IgD-negative memory B cell (primary cell): ENCODE measurements around the gene IRS1. TPM values are rescaled to one million over a fixed set of nuclear protein-coding genes. Genes with fewer than 3 reads are reported as not detected.

Experiments
- H3K27ac Mint-ChIP-seq, 3 donors: one replicate each; pipeline ENCODE4 v1.8.0; 2020 to 2022; ENCODE audit warnings: mild to moderate bottlenecking in 3 of 3, mixed read lengths in 3 of 3, moderate library complexity in 1 of 3
- H3K27me3 Mint-ChIP-seq: one replicate; pipeline ENCODE4 v1.8.0; 2021; ENCODE audit warnings: mixed read lengths
- H3K36me3 Mint-ChIP-seq: one replicate; pipeline ENCODE4 v1.8.0; 2020; ENCODE audit warnings: mild to moderate bottlenecking, mixed read lengths
- H3K4me1 Mint-ChIP-seq, 3 donors: one replicate each; pipeline ENCODE4 v1.8.0; 2020 to 2022; ENCODE audit warnings: mixed read lengths in 3 of 3, mild to moderate bottlenecking in 1 of 3
- H3K4me3 Mint-ChIP-seq, 4 donors: one replicate each; pipeline ENCODE4 v1.8.0; 2020 to 2022; ENCODE audit warnings: mild to moderate bottlenecking in 4 of 4, mixed read lengths in 4 of 4, moderate library complexity in 3 of 4
- H3K9me3 Mint-ChIP-seq, 3 donors: one replicate each; pipeline ENCODE4 v1.8.0; 2020 to 2021; ENCODE audit warnings: mixed read lengths in 3 of 3, mild to moderate bottlenecking in 1 of 3
- polyA plus RNA-seq: library from polyadenylated mRNA; unstranded; fragments of 300-500 nt; fragmentation: Illumina TruSeq; gene quantifications from one replicate; pipeline ENCODE4 v1.2.3, GENCODE V29; 2021

Gene IRS1
- polyA plus RNA-seq, 1 donor from 2014 or later = 0.21 TPM

DNA sequence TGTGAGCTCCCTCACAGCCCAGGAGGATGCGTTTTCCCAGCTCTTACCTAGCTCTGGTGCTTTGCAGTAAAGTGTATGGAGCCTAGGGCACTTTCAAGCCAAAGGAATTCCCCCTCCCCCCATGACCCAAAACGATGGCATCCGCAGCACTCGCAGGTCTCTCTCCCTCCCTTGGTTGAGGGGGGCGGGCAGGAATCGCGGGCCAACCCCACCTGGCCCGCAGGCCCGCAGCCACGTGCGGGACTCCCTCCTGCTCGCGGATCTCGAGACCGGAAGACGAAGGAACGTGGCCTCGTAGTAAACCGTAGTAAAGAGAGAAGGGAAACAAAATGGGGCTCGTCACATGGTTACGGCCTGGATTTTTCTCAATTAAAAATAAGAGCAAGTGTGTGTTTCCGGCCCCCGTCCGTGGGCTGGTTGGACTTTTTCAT is 8.5 kb downstream of the IRS1 start:
- peak overlapping the region; percentile 94 to 99 (median 98) for H3K4me3 Mint-ChIP-seq
- no peaks in the 10 kb centered on the region for H3K9me3 Mint-ChIP-seq
- peaks cover 20 to 27% (median 20%) of the 10 kb centered on the region in 3 donors for H3K4me1 Mint-ChIP-seq
- H3K27me3 Mint-ChIP-seq = no peaks in the 10 kb centered on the region
- no peaks in the 10 kb centered on the region for H3K36me3 Mint-ChIP-seq
- H3K27ac Mint-ChIP-seq = peak overlapping the region; percentile 98 to 99 (median 98)

DNA sequence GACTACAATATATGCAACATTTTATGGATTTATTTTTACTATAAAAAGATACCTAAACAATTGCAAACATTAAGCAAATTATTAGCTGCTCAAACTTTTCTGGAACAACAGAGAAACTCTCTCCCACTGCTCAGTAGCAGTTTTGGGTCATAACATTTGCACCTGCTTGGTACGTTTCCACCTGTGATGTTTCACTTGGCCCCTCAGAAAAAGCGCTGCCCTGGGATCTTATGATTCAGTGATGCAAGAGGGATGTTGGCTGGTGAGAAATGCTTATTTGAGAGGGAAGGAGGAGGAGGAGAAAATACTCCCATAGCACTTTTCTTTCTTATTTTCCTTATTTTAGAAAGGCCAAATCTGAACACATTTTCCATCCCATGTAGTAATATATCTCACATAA is 9.2 kb downstream of the IRS1 start:
- Mint-ChIP-seq H3K27me3 (no peaks in the 10 kb centered on the region), H3K4me3 (peak overlapping the region; percentile 81 to 99 (median 96)), H3K36me3 (no peaks in the 10 kb centered on the region), H3K9me3 (no peaks in the 10 kb centered on the region), H3K4me1 (peaks cover 20 to 27% (median 20%) of the 10 kb centered on the region in 3 donors), H3K27ac (peak overlapping the region; percentile 71 to 98 (median 71))

DNA sequence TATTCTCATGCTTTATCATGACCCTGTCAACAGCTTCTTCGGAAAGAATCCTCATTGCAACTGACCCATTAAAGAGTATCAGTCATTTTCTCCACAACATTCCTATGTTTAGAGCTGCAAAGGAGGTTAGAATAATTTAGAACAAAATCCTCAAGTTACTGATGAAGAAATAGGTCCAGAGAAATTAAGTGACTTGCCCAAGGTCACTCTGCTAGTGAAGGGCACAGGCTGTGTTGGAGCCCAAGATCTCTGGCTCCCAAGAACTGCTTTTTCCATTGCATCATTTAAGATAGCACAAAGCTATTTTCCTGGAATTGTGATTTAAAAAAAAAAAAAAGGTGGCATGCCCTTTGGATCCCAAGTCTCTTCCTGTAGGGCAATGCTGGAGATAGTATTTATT is 9.6 kb downstream of the IRS1 start:
- Mint-ChIP-seq H3K36me3 (no peaks in the 10 kb centered on the region), H3K4me1 (peaks cover 20 to 27% (median 20%) of the 10 kb centered on the region in 3 donors), H3K4me3 (peak overlapping the region in 2 of 4 donors; percentile 94 to 99), H3K9me3 (no peaks in the 10 kb centered on the region), H3K27me3 (no peaks in the 10 kb centered on the region), H3K27ac (peak overlapping the region; percentile 33 to 98 (median 71))

DNA sequence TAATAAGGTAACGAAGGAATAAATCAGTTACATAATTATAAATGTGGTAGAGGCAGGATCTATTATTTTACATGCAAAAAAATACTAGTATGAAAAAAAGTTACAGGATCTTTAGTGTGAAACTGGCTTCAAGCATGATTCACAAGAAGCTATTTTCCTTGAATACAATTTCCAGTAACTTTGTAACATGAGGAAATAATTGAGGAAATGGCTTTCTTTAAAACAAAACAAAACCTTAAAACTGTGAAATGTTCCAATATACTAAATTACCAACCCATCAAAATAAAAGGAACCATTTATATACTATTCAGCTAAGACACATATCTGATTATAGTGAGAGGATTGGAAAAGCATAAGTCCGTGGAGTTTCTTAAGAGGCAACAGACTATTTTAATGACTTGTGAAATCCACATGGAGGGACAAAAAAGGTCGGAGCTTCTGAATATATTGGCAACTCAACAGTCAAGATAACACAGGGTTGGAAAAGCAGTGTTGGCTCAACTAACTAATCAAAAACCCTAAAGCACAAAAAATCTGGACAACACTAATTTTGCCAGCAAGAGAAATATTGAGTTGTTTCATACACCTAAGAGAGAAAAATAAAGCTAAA is 10.6 kb downstream of the IRS1 start:
- H3K4me3 Mint-ChIP-seq = peak overlapping the region in 1 of 4 donors; percentile 99

DNA sequence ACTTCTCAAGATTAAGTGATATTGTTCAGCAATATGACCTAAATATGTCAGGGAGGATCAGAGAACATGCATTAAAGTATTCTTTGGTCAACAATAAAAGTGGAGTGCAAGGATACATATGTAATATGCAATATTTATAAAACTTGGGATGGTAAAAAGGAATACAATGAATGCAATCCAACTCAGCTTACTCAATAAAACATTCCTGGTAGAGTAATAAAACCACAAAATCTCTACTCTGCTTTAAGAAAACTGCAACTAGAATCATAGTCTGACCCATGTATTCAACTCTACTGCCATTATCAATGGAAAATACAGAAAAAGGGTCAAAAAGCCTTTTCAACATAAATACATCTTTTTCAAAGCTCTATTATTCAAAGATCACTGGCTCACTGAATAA is 11.6 kb downstream of the IRS1 start:
- H3K9me3 Mint-ChIP-seq = no peaks in the 10 kb centered on the region
- no peaks in the 10 kb centered on the region for H3K36me3 Mint-ChIP-seq
- no peak overlapping the region for H3K27ac Mint-ChIP-seq
- peak overlapping the region in 1 of 4 donors; percentile 8 for H3K4me3 Mint-ChIP-seq
- H3K27me3 Mint-ChIP-seq = no peaks in the 10 kb centered on the region
- H3K4me1 Mint-ChIP-seq = peaks cover 8 to 18% (median 10%) of the 10 kb centered on the region in 3 donors

More for the DNA sequence above, 10.6 kb downstream of the IRS1 start:
- Mint-ChIP-seq H3K36me3 (no peaks in the 10 kb centered on the region), H3K9me3 (no peaks in the 10 kb centered on the region), H3K27ac (peak overlapping the region in 1 of 3 donors; percentile 98), H3K4me1 (peaks cover 14 to 21% (median 15%) of the 10 kb centered on the region in 3 donors), H3K27me3 (no peaks in the 10 kb centered on the region)

DNA sequence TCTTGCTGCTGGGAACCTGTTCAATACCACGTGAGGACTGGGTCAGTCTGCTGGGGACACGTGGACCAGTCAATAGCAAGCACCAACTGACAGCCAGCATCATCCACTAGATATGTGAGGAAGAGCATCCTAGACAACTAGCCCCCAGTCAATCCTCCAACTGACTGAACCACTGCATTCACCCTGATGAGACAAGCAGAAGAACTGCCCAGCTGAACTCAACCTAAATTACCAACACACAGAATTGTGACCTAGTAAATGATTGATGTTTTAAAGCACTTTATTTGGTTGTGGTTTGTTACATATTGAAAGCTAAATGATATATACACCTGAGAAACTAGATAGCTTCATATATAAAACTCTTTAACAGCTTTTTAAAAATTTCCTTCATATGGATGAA is 15.7 kb downstream of the IRS1 start:
- H3K4me3 Mint-ChIP-seq = no peak overlapping the region
- peaks cover 0 to 3% (median 2%) of the 10 kb centered on the region in 3 donors for H3K4me1 Mint-ChIP-seq
- H3K27ac Mint-ChIP-seq = no peak overlapping the region
- H3K9me3 Mint-ChIP-seq = no peaks in the 10 kb centered on the region
- H3K27me3 Mint-ChIP-seq = no peaks in the 10 kb centered on the region
- no peaks in the 10 kb centered on the region for H3K36me3 Mint-ChIP-seq

DNA sequence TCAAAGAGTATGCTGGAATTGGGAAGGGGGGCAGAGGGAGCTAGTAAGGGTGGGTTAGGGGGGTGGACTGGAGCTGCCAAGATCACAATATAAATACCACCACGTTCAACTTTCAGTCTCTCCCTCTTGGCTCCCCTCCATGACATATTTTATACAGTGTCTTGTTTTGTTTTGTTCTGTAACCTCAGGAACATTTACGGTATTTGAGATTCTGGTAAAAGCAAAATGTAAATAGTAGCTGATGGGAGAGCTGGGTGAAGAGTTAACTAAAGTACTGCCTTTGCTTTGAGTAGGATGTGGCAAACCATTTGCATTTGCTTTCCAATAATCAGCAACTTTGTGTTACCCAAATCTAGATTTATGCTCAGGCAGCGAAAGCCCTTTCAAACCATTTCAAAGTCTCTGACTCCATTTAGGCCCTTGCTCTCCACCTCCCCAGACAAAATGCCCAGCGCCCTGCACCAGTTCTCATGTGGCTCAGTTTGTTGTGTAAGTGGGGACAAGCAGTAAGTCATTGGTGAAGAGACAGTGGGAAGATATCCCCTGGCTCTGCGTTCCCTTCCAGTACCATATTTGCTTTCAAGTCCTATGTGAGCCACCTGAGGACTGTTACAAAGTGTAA is 17.4 kb downstream of the IRS1 start:
- Mint-ChIP-seq H3K27me3 (no peaks in the 10 kb centered on the region), H3K36me3 (peaks cover 2% of the 10 kb centered on the region), H3K9me3 (peaks cover 0 to 4% (median 3%) of the 10 kb centered on the region in 3 donors), H3K4me1 (peaks cover 7 to 12% (median 9%) of the 10 kb centered on the region in 3 donors), H3K4me3 (no peak overlapping the region), H3K27ac (no peak overlapping the region)

DNA sequence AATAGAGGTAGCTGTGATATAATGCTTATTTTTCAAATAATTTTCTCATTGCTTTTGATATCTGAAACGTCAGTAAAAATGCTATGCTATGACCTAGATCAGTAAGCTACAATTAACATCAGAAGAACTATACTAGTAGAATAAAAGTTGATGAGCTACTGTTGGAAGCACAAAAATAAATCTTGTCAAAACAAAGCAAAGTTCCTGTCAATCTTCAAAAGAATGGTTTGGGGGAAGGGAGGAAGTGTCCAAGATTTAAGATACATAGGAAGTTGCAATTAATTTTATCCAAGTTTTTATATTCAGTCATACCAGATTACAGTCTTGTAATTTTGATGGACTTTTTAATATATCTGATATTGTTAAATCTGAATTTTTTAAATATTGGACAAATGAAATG is 19.2 kb downstream of the IRS1 start:
- H3K27ac Mint-ChIP-seq = no peak overlapping the region
- H3K9me3 Mint-ChIP-seq = peaks cover 0 to 4% (median 3%) of the 10 kb centered on the region in 3 donors
- peaks cover 7 to 12% (median 9%) of the 10 kb centered on the region in 3 donors for H3K4me1 Mint-ChIP-seq
- H3K36me3 Mint-ChIP-seq = peaks cover 2% of the 10 kb centered on the region
- no peak overlapping the region for H3K4me3 Mint-ChIP-seq
- no peaks in the 10 kb centered on the region for H3K27me3 Mint-ChIP-seq

DNA sequence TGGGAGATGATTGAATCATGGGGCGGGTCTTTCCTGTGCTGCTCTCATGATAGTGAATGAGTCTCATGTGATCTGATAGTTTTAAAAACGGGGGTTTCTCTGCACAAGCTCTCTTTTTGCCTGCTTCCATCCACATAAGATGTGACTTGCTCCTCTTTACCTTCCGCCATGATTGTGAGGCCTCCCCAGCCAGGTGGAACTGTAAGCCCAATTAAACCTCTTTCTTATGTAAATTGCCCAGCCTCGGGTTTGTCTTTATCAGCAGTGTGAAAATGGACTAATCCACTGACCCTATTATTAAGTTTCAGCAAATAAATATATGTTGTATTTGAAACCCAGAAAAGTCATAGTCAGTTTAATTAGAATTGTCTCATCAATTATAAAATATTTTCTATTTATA is 22.0 kb downstream of the IRS1 start:
- Mint-ChIP-seq H3K36me3 (peaks cover 2% of the 10 kb centered on the region), H3K27me3 (no peaks in the 10 kb centered on the region), H3K4me1 (peaks cover 21 to 26% (median 22%) of the 10 kb centered on the region in 3 donors), H3K9me3 (peaks cover 0 to 4% (median 3%) of the 10 kb centered on the region in 3 donors), H3K4me3 (peak overlapping the region in 1 of 4 donors; percentile 5), H3K27ac (no peak overlapping the region)

DNA sequence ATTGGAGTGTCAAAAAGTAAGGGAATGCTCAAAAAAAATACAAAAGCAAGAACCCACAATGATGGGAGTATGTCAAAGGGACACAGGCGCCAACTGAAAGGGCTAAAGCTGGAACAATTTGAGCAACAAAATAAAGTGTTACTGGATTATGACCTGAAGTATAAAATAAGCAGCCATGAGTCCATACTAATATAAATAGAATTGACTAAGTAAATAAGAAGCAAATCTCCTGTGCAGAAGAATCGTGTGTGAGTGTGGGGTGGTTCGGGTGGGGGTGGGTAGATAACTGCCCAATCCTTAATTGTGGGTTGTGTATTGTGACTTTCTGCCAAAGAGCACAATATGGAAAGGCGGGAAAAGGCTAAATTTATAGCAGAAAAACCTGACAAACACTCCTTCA is 23.5 kb downstream of the IRS1 start:
- H3K4me1 Mint-ChIP-seq = peaks cover 29 to 36% (median 30%) of the 10 kb centered on the region in 3 donors
- no peaks in the 10 kb centered on the region for H3K27me3 Mint-ChIP-seq
- peaks cover 2% of the 10 kb centered on the region for H3K36me3 Mint-ChIP-seq
- no peak overlapping the region for H3K4me3 Mint-ChIP-seq
- H3K27ac Mint-ChIP-seq = no peak overlapping the region
- H3K9me3 Mint-ChIP-seq = peaks cover 0 to 4% (median 3%) of the 10 kb centered on the region in 3 donors

DNA sequence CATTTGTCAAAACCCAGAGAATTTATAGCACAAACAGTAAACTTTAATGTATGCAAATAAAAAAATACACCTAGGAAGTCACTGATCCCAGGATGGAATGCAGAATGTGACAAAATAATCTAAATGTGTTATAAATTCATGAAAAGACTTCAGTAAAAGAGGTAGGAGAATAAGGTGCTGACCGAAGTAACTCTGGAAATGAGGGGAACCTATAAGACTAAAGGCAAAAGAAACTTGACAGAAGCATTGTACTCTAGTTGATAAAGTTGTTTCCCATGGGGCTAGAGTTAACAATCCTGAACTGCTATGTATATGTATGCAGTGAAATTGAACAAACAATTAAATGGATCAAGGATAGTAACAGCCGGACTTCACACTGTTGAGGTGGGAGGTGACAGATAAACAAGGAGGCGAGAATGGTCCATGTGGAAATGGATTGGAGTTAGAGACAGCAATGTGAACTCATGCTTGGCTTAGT is 24.5 kb downstream of the IRS1 start:
- H3K4me1 Mint-ChIP-seq = peaks cover 32 to 38% (median 34%) of the 10 kb centered on the region in 3 donors
- peaks cover 0 to 4% (median 3%) of the 10 kb centered on the region in 3 donors for H3K9me3 Mint-ChIP-seq
- H3K27ac Mint-ChIP-seq = no peak overlapping the region
- no peaks in the 10 kb centered on the region for H3K27me3 Mint-ChIP-seq
- H3K4me3 Mint-ChIP-seq = no peak overlapping the region
- peaks cover 2% of the 10 kb centered on the region for H3K36me3 Mint-ChIP-seq

DNA sequence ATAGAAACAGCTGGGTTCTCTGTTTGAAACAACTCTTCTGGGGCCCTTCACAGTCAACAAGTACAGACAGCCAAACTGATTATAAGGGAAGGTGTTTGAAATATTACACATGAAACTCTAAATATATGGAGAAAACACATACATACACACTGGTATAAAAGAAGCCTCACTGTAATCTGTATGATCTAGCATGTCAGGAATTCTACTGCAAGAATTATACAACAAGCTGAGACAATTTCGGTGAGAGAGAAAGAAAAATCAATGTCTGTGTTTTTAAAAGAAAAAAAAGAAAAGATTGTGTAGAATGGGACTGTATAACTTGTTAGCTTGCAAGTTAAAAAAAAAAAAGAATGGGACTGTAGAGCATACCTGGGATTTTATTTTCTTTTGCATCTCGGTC is 26.3 kb downstream of the IRS1 start:
- peaks cover 0 to 4% (median 3%) of the 10 kb centered on the region in 3 donors for H3K9me3 Mint-ChIP-seq
- H3K4me3 Mint-ChIP-seq = peak overlapping the region in 2 of 4 donors; percentile 2 to 75
- no peaks in the 10 kb centered on the region for H3K27me3 Mint-ChIP-seq
- H3K27ac Mint-ChIP-seq = peak overlapping the region in 1 of 3 donors; percentile 33
- peaks cover 2% of the 10 kb centered on the region for H3K36me3 Mint-ChIP-seq
- peaks cover 28 to 35% (median 30%) of the 10 kb centered on the region in 3 donors for H3K4me1 Mint-ChIP-seq

DNA sequence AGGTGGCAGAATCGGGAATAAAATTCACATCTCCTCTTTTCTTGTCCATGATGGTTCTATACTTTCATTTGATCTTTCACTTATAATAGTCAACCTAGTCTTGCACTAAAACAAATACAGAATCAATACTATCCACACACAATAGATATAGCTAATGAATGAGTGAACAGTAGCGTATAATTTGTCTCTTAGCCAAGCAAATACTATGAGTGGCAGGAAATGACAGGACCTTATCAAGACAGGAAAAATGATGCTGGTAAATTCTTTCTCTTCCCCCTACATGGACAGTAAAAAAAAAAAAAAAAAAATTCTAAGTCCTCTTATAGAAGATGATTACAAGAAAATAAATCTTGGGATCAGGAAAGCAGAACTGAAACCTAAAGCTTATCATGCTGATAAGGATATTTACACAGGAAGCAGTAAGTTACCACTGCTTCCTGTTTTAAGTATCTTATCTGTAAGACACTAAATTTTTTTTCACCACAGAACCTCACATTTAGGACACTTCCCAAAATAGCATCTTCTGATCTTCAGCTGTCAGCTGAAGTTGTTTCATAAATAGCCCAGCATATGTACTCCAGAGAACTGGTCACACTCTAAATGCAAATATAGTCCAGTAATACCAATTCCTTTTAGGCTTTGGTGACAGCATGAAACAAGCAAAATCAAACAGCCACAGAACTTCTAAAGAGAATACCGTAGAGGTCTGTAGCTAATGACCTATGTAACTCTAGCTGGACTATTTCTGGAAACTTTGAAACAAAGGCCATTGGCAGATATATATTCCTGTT is 27.0 kb downstream of the IRS1 start:
- Mint-ChIP-seq H3K27me3 (no peaks in the 10 kb centered on the region), H3K9me3 (peaks cover 0 to 4% (median 2%) of the 10 kb centered on the region in 3 donors), H3K36me3 (peaks cover under 1% of the 10 kb centered on the region), H3K4me3 (peak overlapping the region; percentile 2 to 61 (median 34)), H3K27ac (peak overlapping the region; percentile 40 to 89 (median 70)), H3K4me1 (peaks cover 25 to 33% (median 30%) of the 10 kb centered on the region in 3 donors)

DNA sequence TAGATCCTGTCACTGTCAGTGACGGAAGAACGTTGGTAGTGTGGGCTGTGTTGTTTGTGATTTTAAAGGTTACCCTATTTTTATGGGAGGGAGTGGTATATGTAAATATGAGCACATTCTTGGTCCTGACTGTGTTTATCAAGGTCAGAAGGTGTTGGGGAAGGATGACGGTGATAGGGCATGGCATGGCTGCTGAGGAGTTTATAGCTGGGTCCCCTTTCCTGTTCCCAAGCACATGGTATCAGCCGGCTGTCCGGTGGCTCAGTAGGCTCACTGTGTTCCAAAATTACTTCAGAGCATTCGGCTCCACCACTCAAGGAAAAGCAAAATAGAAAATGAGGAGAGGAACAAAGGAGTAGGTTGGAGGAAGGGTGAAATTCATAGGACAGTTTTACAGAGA is 28.6 kb downstream of the IRS1 start:
- no peak overlapping the region for H3K4me3 Mint-ChIP-seq
- H3K36me3 Mint-ChIP-seq = no peaks in the 10 kb centered on the region
- H3K4me1 Mint-ChIP-seq = peaks cover 22 to 38% (median 33%) of the 10 kb centered on the region in 3 donors
- peak overlapping the region in 1 of 3 donors; percentile 50 for H3K27ac Mint-ChIP-seq
- H3K27me3 Mint-ChIP-seq = no peaks in the 10 kb centered on the region
- H3K9me3 Mint-ChIP-seq = peaks cover 0 to 2% (median 0%) of the 10 kb centered on the region in 3 donors
